Globus pallidus (tissue), 1 donor: ENCODE data around the gene CDYL.
"Not testable (repeated sequence)": the region's sequence is repeated elsewhere in the genome, so short reads cannot be mapped to it uniquely, and the experiment has no call there.

ENCODE experiments used
- DNase-seq: peaks from one replicate; pipeline ENCODE4 v3.0.0-alpha.2; 2015; ENCODE audit warnings: low spot score

CDYL gene

GRCh38 chr6:4804095-4804494 is 27.9 kb downstream of the CDYL start:
- peak; percentile 9 for DNase-seq

GRCh38 chr6:4805553-4806336 is 29.5 kb downstream of the CDYL start:
- DNase-seq = peak; percentile 53

GRCh38 chr6:4806337-4806725 is 30.1 kb downstream of the CDYL start:
- no peak for DNase-seq

GRCh38 chr6:4806791-4807190 is 30.6 kb downstream of the CDYL start:
- DNase-seq = no peak

- no peak for DNase-seq
These were observed 32.2 kb downstream of the CDYL start for GRCh38 chr6:4808396-4808795.

GRCh38 chr6:4809999-4810918 is 34.1 kb downstream of the CDYL start:
- no peak for DNase-seq

- no peak for DNase-seq
These were observed 35.9 kb downstream of the CDYL start for GRCh38 chr6:4812068-4812467.

GRCh38 chr6:4813055-4813454 is 36.9 kb downstream of the CDYL start:
- DNase-seq = no peak

GRCh38 chr6:4814212-4814611 is 38.0 kb downstream of the CDYL start:
- no peak for DNase-seq

GRCh38 chr6:4814987-4815386 is 38.8 kb downstream of the CDYL start:
- DNase-seq = no peak

- DNase-seq = no peak
These were observed 39.4 kb downstream of the CDYL start for GRCh38 chr6:4815584-4815983.

- no peak for DNase-seq
These were observed 40.7 kb downstream of the CDYL start for GRCh38 chr6:4816904-4817303.

GRCh38 chr6:4817551-4817950 is 41.3 kb downstream of the CDYL start:
- no peak for DNase-seq

- no peak for DNase-seq
These were observed 42.2 kb downstream of the CDYL start for GRCh38 chr6:4818272-4818938.

GRCh38 chr6:4819706-4820283 is 43.6 kb downstream of the CDYL start:
- no peak for DNase-seq

GRCh38 chr6:4820704-4821276 is 44.6 kb downstream of the CDYL start:
- DNase-seq = no peak

- no peak for DNase-seq
These were observed 46.3 kb downstream of the CDYL start for GRCh38 chr6:4822476-4822875.

- DNase-seq = no peak
These were observed 52.0 kb downstream of the CDYL start for GRCh38 chr6:4828187-4828698.

- DNase-seq = no peak
These were observed 52.9 kb downstream of the CDYL start for GRCh38 chr6:4829089-4829488.

- not testable (repeated sequence) for DNase-seq
These were observed 59.3 kb downstream of the CDYL start for GRCh38 chr6:4835540-4835939.

- DNase-seq = no peak
These were observed 64.0 kb downstream of the CDYL start for GRCh38 chr6:4840169-4840568.

GRCh38 chr6:4844108-4844507 is 67.9 kb downstream of the CDYL start:
- DNase-seq = no peak
